ENCODE results near the gene MAP4K1.

DNA sequence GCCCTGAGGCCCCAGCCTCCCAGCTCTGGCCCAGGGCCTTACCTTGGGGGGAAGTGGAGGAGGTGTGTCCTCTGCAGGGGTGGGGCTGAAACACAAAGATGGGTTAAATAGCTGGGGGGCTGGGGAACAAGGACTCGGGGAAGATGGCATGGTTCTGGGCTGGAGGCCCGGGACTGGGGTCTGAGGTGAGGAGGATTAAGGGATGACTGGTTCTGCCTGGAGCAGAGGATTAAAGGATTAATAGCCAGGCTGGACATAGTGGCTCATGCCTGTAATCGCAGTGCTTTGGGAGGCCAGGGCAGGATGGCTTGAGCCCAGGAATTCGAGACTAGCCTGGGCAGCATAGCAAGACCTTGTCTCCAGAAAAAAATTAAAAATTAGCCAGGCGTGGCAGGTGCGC, 11.6 kb downstream of the MAP4K1 start:
- TF ChIP-seq, protein P1, sequence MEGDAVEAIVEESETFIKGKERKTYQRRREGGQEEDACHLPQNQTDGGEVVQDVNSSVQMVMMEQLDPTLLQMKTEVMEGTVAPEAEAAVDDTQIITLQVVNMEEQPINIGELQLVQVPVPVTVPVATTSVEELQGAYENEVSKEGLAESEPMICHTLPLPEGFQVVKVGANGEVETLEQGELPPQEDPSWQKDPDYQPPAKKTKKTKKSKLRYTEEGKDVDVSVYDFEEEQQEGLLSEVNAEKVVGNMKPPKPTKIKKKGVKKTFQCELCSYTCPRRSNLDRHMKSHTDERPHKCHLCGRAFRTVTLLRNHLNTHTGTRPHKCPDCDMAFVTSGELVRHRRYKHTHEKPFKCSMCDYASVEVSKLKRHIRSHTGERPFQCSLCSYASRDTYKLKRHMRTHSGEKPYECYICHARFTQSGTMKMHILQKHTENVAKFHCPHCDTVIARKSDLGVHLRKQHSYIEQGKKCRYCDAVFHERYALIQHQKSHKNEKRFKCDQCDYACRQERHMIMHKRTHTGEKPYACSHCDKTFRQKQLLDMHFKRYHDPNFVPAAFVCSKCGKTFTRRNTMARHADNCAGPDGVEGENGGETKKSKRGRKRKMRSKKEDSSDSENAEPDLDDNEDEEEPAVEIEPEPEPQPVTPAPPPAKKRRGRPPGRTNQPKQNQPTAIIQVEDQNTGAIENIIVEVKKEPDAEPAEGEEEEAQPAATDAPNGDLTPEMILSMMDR (IDR thresholded peaks at IDR 0.05; ENCODE audit: low read depth, low read length): no peak
- TF ChIP-seq EZH2phosphoT487 (IDR thresholded peaks at IDR 0.05; ENCODE audit: low read depth): no peak

Data from OCI-LY3 (cell line).